ENCODE measurements around the gene ACOX2.

The ACOX2 gene

GRCh38 chr3:58536501-58537411 lies at the start of gene ACOX2:
TSS of gene ACOX2 (minus strand) at chr3:58537190. CDS start at chr3:58535106, 2,084 bp downstream.
- DNase-seq: peak; percentile 78

- no peak for DNase-seq
These were observed 49.0 kb upstream of the ACOX2 start for GRCh38 chr3:58585994-58586393.

- DNase-seq: peak; percentile 86
These were observed 48.2 kb upstream of the ACOX2 start for GRCh38 chr3:58585005-58585786.

- DNase-seq: no peak
These were observed 47.7 kb upstream of the ACOX2 start for GRCh38 chr3:58584690-58585004.

- DNase-seq: no peak
These were observed 44.5 kb upstream of the ACOX2 start for GRCh38 chr3:58581328-58582091.

GRCh38 chr3:58580826-58581327 lies 43.9 kb upstream of the ACOX2 start:
- no peak for DNase-seq

- no peak for DNase-seq
These were observed 41.9 kb upstream of the ACOX2 start for GRCh38 chr3:58578873-58579272.

- no peak for DNase-seq
These were observed 40.4 kb upstream of the ACOX2 start, which contains the start of gene FAM107A for GRCh38 chr3:58577269-58577821. TSS of gene FAM107A (minus strand) at chr3:58577391. CDS start at chr3:58569860, 7,531 bp downstream.

- DNase-seq: no peak
These were observed 39.7 kb upstream of the ACOX2 start for GRCh38 chr3:58576716-58577115.

GRCh38 chr3:58575971-58576652 lies 39.1 kb upstream of the ACOX2 start:
- no peak for DNase-seq

GRCh38 chr3:58574682-58575081 lies 37.7 kb upstream of the ACOX2 start:
- no peak for DNase-seq

- no peak for DNase-seq
These were observed 37.1 kb upstream of the ACOX2 start for GRCh38 chr3:58574106-58574505.

GRCh38 chr3:58573640-58574039 lies 36.6 kb upstream of the ACOX2 start:
- no peak for DNase-seq

GRCh38 chr3:58572634-58573230 lies 35.7 kb upstream of the ACOX2 start:
- no peak for DNase-seq

GRCh38 chr3:58572013-58572633 lies 35.1 kb upstream of the ACOX2 start:
- DNase-seq: no peak

- no peak for DNase-seq
These were observed 33.9 kb upstream of the ACOX2 start for GRCh38 chr3:58570851-58571250.

- DNase-seq: no peak
These were observed 32.5 kb upstream of the ACOX2 start for GRCh38 chr3:58569287-58570001.

GRCh38 chr3:58568572-58569286 lies 31.7 kb upstream of the ACOX2 start:
- DNase-seq: peak; percentile 85

- DNase-seq: no peak
These were observed 30.2 kb upstream of the ACOX2 start for GRCh38 chr3:58567251-58567515.

All from right forelimb (tissue), 1 donor.